Neural cell (in vitro differentiated cells): ENCODE data around the gene LMCD1. TPM values are rescaled to one million over a fixed set of nuclear protein-coding genes. Genes with fewer than 3 reads are reported as not detected.

ENCODE experiments used
- H2AFZ ChIP-seq: fragments of 200-600, 300-800 bp; sonication (generic), shearing (Covaris generic); 2 replicates; pipeline ENCODE4 v1.6.0; 2014; ENCODE audit warnings: low read depth, mild to moderate bottlenecking, antibody characterized with exemption, low read length, moderate library complexity
- H3F3A ChIP-seq: fragments of 200-600 bp; shearing (Covaris generic); 2 replicates; pipeline ENCODE4 v1.6.1; 2016; ENCODE audit warnings: mild to moderate bottlenecking, moderate library complexity, mixed read lengths, antibody characterized with exemption, low read length; ENCODE audit not compliant: insufficient read depth, poor library complexity, severe bottlenecking
- H3K27ac ChIP-seq: fragments of 200-600, 300-800 bp; sonication (generic), shearing (Covaris generic); 2 replicates; pipeline ENCODE4 v1.5.1; 2014; ENCODE audit warnings: mild to moderate bottlenecking, low read length, moderate library complexity
- H3K27me3 ChIP-seq: fragments of 300-800, 200-600 bp; sonication (generic), shearing (Covaris generic); 2 replicates; pipeline ENCODE4 v1.6.0; 2014; ENCODE audit warnings: mild to moderate bottlenecking, low read depth, low read length, moderate library complexity; ENCODE audit not compliant: insufficient read depth
- H3K36me3 ChIP-seq: fragments of 300-800, 200-600 bp; sonication (generic), shearing (Covaris generic); 2 replicates; pipeline ENCODE4 v1.5.1; 2014; ENCODE audit warnings: mild to moderate bottlenecking, antibody characterized with exemption, low read length, moderate library complexity; ENCODE audit not compliant: insufficient read depth
- H3K4me2 ChIP-seq: fragments of 300-800, 200-600 bp; sonication (generic), shearing (Covaris generic); 2 replicates; pipeline ENCODE4 v1.6.0; 2014; ENCODE audit warnings: mild to moderate bottlenecking, low read length
- H3K4me3 ChIP-seq: fragments of 300-800, 200-600 bp; sonication (generic), shearing (Covaris generic); 2 replicates; pipeline ENCODE4 v1.5.1; 2014; ENCODE audit warnings: mild to moderate bottlenecking, low read length, moderate library complexity
- H3K79me2 ChIP-seq: fragments of 200-600 bp; shearing (Covaris generic); replicated peaks from 2 replicates; pipeline ENCODE4 v1.6.0; 2014; ENCODE audit warnings: mild to moderate bottlenecking, low read length, moderate library complexity; ENCODE audit not compliant: insufficient read depth
- H3K9ac ChIP-seq: fragments of 300-800, 200-600 bp; sonication (generic), shearing (Covaris generic); 2 replicates; pipeline ENCODE4 v1.6.1; 2016; ENCODE audit warnings: mild to moderate bottlenecking, low read length, mixed read lengths
- H3K9me2 ChIP-seq: fragments of 200-600 bp; shearing (Covaris generic); 2 replicates; pipeline ENCODE4 v1.6.1; 2016; ENCODE audit warnings: mild to moderate bottlenecking, low read length, mixed read lengths; ENCODE audit not compliant: insufficient read depth
- H3K9me3 ChIP-seq: fragments of 200-600, 300-800 bp; sonication (generic), shearing (Covaris generic); 2 replicates; pipeline ENCODE4 v1.6.1; 2016; ENCODE audit warnings: mild to moderate bottlenecking, mixed run types, low read length, moderate library complexity, mixed read lengths
- H4K20me1 ChIP-seq: fragments of 200-600 bp; shearing (Covaris generic); 2 replicates; pipeline ENCODE4 v1.6.1; 2016; ENCODE audit warnings: mild to moderate bottlenecking, mixed run types; ENCODE audit not compliant: insufficient read depth
- EP300 ChIP-seq: fragments of 450-650 bp; conservative IDR thresholded peaks from 2 replicates; pipeline ENCODE4 v1.6.1; 2014; ENCODE audit warnings: antibody characterized with exemption, mild to moderate bottlenecking, moderate library complexity; ENCODE audit not compliant: poor library complexity, severe bottlenecking
- EZH2 ChIP-seq: fragments of 200-600, 300-800 bp; shearing (Covaris generic), sonication (generic); IDR thresholded peaks from 2 replicates; pipeline ENCODE4 v1.6.1; 2014; ENCODE audit warnings: antibody characterized with exemption, low read length, borderline replicate concordance, mild to moderate bottlenecking; ENCODE audit not compliant: insufficient read depth, poor library complexity, severe bottlenecking
- MXI1 ChIP-seq: fragments of 450-650 bp; conservative IDR thresholded peaks from 2 replicates; pipeline ENCODE4 v1.6.1; 2014; ENCODE audit warnings: antibody characterized with exemption, mild to moderate bottlenecking; ENCODE audit not compliant: poor library complexity, severe bottlenecking
- POLR2AphosphoS5 ChIP-seq: IDR thresholded peaks from 2 replicates; pipeline ENCODE4 v1.6.1; 2012
- RAD21 ChIP-seq: fragments of 450-650 bp; conservative IDR thresholded peaks from 2 replicates; pipeline ENCODE4 v1.6.1; 2014; ENCODE audit warnings: antibody characterized with exemption, mild to moderate bottlenecking, moderate library complexity
- SMC3 ChIP-seq: fragments of 450-650 bp; conservative IDR thresholded peaks from 2 replicates; pipeline ENCODE4 v1.6.1; 2014; ENCODE audit warnings: antibody characterized with exemption, mild to moderate bottlenecking, moderate library complexity; ENCODE audit not compliant: poor library complexity
- TAF1 ChIP-seq: IDR thresholded peaks from 2 replicates; pipeline ENCODE4 v1.6.1; 2012; ENCODE audit warnings: low read depth
- polyA plus RNA-seq: library from polyadenylated mRNA; depleted of rRNA; stranded (reverse); fragments of >200 nt; gene quantifications from 2 replicates; pipeline ENCODE4 v1.2.3, GENCODE V29; 2014
- TF ChIP-seq, protein P1 (sequence below): IDR thresholded peaks from 2 replicates; pipeline ENCODE4 v1.6.1; 2012; ENCODE audit warnings: borderline replicate concordance
- TF ChIP-seq, protein P2 (sequence below): fragments of 450-650 bp; IDR thresholded peaks from 2 replicates; pipeline ENCODE4 v1.5.1; 2014; ENCODE audit warnings: antibody characterized with exemption, mild to moderate bottlenecking, moderate library complexity; ENCODE audit not compliant: poor library complexity, severe bottlenecking

LMCD1 gene
- polyA plus RNA-seq, 1 donor from 2014 or later: 3.5 TPM

DNA sequence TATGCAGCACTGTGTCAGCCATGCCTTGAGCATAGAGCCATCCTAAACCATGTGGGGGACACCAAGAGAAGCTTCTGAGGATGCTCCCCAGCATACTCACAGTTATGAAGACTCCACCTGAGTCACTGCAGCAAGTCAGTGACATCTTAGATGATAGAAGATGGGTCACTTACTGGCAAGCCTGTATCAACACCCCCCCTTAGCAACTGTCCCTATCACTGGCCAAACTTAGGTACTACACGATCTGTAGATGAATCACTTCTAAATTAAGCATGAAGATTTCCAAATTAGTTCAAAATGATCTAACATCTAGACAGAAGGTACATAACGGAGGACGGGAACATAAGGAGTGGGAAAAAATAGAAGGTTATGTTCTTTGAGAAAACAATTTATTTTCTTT lies 13.2 kb upstream of the LMCD1 start:
- Histone ChIP-seq H4K20me1 (no peaks in the 10 kb centered on the region), H3K9me2 (no peaks in the 10 kb centered on the region), H3K9me3 (peaks cover 6% of the 10 kb centered on the region), H3K4me2 (no peak overlapping the region), H2AFZ (no peak overlapping the region), H3K36me3 (no peaks in the 10 kb centered on the region), H3K4me3 (no peak overlapping the region), H3K27me3 (no peaks in the 10 kb centered on the region), H3K9ac (no peak overlapping the region), H3F3A (no peaks in the 10 kb centered on the region), H3K27ac (no peak overlapping the region), H3K79me2 (no peaks in the 10 kb centered on the region)
- TF ChIP-seq MXI1: no peak
- TF ChIP-seq, protein P1, sequence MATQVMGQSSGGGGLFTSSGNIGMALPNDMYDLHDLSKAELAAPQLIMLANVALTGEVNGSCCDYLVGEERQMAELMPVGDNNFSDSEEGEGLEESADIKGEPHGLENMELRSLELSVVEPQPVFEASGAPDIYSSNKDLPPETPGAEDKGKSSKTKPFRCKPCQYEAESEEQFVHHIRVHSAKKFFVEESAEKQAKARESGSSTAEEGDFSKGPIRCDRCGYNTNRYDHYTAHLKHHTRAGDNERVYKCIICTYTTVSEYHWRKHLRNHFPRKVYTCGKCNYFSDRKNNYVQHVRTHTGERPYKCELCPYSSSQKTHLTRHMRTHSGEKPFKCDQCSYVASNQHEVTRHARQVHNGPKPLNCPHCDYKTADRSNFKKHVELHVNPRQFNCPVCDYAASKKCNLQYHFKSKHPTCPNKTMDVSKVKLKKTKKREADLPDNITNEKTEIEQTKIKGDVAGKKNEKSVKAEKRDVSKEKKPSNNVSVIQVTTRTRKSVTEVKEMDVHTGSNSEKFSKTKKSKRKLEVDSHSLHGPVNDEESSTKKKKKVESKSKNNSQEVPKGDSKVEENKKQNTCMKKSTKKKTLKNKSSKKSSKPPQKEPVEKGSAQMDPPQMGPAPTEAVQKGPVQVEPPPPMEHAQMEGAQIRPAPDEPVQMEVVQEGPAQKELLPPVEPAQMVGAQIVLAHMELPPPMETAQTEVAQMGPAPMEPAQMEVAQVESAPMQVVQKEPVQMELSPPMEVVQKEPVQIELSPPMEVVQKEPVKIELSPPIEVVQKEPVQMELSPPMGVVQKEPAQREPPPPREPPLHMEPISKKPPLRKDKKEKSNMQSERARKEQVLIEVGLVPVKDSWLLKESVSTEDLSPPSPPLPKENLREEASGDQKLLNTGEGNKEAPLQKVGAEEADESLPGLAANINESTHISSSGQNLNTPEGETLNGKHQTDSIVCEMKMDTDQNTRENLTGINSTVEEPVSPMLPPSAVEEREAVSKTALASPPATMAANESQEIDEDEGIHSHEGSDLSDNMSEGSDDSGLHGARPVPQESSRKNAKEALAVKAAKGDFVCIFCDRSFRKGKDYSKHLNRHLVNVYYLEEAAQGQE: no peak
- no peak for TF ChIP-seq SMC3
- TF ChIP-seq EZH2: no peak
- TF ChIP-seq, protein P2, sequence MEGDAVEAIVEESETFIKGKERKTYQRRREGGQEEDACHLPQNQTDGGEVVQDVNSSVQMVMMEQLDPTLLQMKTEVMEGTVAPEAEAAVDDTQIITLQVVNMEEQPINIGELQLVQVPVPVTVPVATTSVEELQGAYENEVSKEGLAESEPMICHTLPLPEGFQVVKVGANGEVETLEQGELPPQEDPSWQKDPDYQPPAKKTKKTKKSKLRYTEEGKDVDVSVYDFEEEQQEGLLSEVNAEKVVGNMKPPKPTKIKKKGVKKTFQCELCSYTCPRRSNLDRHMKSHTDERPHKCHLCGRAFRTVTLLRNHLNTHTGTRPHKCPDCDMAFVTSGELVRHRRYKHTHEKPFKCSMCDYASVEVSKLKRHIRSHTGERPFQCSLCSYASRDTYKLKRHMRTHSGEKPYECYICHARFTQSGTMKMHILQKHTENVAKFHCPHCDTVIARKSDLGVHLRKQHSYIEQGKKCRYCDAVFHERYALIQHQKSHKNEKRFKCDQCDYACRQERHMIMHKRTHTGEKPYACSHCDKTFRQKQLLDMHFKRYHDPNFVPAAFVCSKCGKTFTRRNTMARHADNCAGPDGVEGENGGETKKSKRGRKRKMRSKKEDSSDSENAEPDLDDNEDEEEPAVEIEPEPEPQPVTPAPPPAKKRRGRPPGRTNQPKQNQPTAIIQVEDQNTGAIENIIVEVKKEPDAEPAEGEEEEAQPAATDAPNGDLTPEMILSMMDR: no peak
- TF ChIP-seq POLR2AphosphoS5: no peak
- no peak for TF ChIP-seq EP300
- TF ChIP-seq RAD21: no peak
- TF ChIP-seq TAF1: no peak

DNA sequence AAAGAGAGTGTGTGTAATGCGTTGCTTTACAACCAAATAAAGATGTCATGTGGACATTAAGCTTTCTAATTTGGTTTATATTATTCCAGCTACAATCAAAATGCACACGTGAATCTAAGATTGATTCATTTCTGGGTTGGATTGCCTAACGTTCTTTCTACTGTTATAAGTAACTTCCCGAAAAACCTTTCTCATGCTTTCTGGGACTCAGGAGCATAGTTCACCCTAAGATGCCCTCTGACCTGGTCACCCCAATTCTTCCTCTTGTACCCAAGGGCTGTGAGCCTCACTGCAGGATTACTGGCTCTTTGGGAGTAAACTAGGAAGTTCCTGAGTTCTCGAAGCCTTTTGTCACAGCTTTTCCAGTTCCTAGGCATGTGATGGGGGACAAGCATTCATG lies 12.7 kb upstream of the LMCD1 start:
- no peak overlapping the region for H3K4me3 ChIP-seq
- no peaks in the 10 kb centered on the region for H3K36me3 ChIP-seq
- TF ChIP-seq POLR2AphosphoS5 (no peak), SMC3 (no peak), EP300 (no peak), MXI1 (no peak), EZH2 (no peak), RAD21 (no peak), TAF1 (no peak)
- TF ChIP-seq, protein P2: no peak
- TF ChIP-seq, protein P1: no peak
- H3F3A ChIP-seq: no peaks in the 10 kb centered on the region
- H2AFZ ChIP-seq: no peak overlapping the region
- no peaks in the 10 kb centered on the region for H4K20me1 ChIP-seq
- H3K27ac ChIP-seq: no peak overlapping the region
- H3K9me2 ChIP-seq: no peaks in the 10 kb centered on the region
- H3K9me3 ChIP-seq: peaks cover 6% of the 10 kb centered on the region
- H3K79me2 ChIP-seq: no peaks in the 10 kb centered on the region
- no peak overlapping the region for H3K9ac ChIP-seq
- no peak overlapping the region for H3K4me2 ChIP-seq
- H3K27me3 ChIP-seq: no peaks in the 10 kb centered on the region
